ENCODE results near the gene NOP53. TPM values are rescaled to one million over a fixed set of nuclear protein-coding genes. Genes with fewer than 3 reads are reported as not detected.

Gene NOP53
- total and polyA plus RNA-seq, 2 experiments from 2014 or later, result 167 to 192 TPM

- Mint-ChIP-seq H3K27ac (no peak overlapping the region), H3K4me1 (peaks cover 5% of the 10 kb centered on the region; the same call in 2 of the 3 replicates), H3K4me3 (no peak overlapping the region), H3K27me3 (ENCODE audit: insufficient read depth, low read depth, poor library complexity) (peaks cover 20% of the 10 kb centered on the region), H3K9me3 (no peaks in the 10 kb centered on the region), H3K36me3 (ENCODE audit: low read depth) (peaks cover 27% of the 10 kb centered on the region)
- no peaks in the 10 kb centered on the region for H3K4me1 ChIP-seq (ENCODE audit: insufficient read depth)
- no peak for TF ChIP-seq POLR2AphosphoS5 (IDR thresholded peaks at IDR 0.05; ENCODE audit: low read depth)
- no peak for TF ChIP-seq CREB1 (CRISPR knock-in tag; IDR thresholded peaks at IDR 0.05; ENCODE audit: low read depth)
- H3F3A ChIP-seq (replicated peaks; ENCODE audit: low read depth), result peaks cover 15% of the 10 kb centered on the region; the same call in 1 of the 2 replicates
- ATAC-seq (no peak), DNase-seq (ENCODE audit: low spot score) (no peak)
- no peaks in the 10 kb centered on the region for H3K79me2 ChIP-seq (replicated peaks; ENCODE audit: insufficient read depth)
- no peak overlapping the region for H2AFZ ChIP-seq
- H3K27me3 ChIP-seq (ENCODE audit: insufficient read depth), result no peaks in the 10 kb centered on the region
- no peak overlapping the region for H3K4me3 ChIP-seq
- peaks cover 4% of the 10 kb centered on the region for H4K20me1 ChIP-seq (replicated peaks; ENCODE audit: insufficient read depth)
- H3K9me2 ChIP-seq (ENCODE audit: insufficient read depth), result no peaks in the 10 kb centered on the region
- H3K27ac ChIP-seq (ENCODE audit: low read depth), result no peak overlapping the region
- no peak overlapping the region for H3K4me2 ChIP-seq
- peaks cover 10% of the 10 kb centered on the region for H3K36me3 ChIP-seq (ENCODE audit: insufficient read depth)
These were observed 43.4 kb upstream of the NOP53 start for GRCh38 chr19:47701717-47702552.

- no peak overlapping the region for H3K4me2 ChIP-seq
- DNase-seq (ENCODE audit: low spot score), result no peak
- H2AFZ ChIP-seq, result no peak overlapping the region
- H3K27me3 Mint-ChIP-seq (ENCODE audit: insufficient read depth, low read depth, poor library complexity), result peaks cover 26% of the 10 kb centered on the region
- no peak overlapping the region for H3K4me3 ChIP-seq
- H3K9me3 Mint-ChIP-seq, result no peaks in the 10 kb centered on the region
- H3K9me2 ChIP-seq (ENCODE audit: insufficient read depth), result no peaks in the 10 kb centered on the region
- H3K36me3 ChIP-seq (ENCODE audit: insufficient read depth), result peaks cover 10% of the 10 kb centered on the region
- no peaks in the 10 kb centered on the region for H3K4me1 ChIP-seq (ENCODE audit: insufficient read depth)
- no peak overlapping the region for H3K4me3 Mint-ChIP-seq
- H3K36me3 Mint-ChIP-seq (ENCODE audit: low read depth), result peaks cover 27% of the 10 kb centered on the region
- no peaks in the 10 kb centered on the region for H3K79me2 ChIP-seq (replicated peaks; ENCODE audit: insufficient read depth)
- H3F3A ChIP-seq (replicated peaks; ENCODE audit: low read depth), result peaks cover 15% of the 10 kb centered on the region; the same call in 1 of the 2 replicates
- H3K27me3 ChIP-seq (ENCODE audit: insufficient read depth), result no peaks in the 10 kb centered on the region
- peaks cover 4% of the 10 kb centered on the region; the same call in 1 of the 2 replicates for H4K20me1 ChIP-seq (replicated peaks; ENCODE audit: insufficient read depth)
- peak overlapping the region; percentile 34; the same call in 1 of the 2 replicates for H3K27ac Mint-ChIP-seq
- no peak overlapping the region for H3K27ac ChIP-seq (ENCODE audit: low read depth)
- H3K4me1 Mint-ChIP-seq, result peaks cover 5% of the 10 kb centered on the region; the same call in 2 of the 3 replicates
- no peak for ATAC-seq
- TF ChIP-seq EZH2 (IDR thresholded peaks at IDR 0.05; ENCODE audit: low read depth, unreplicated experiment) (no peak), ZNF462 (CRISPR knock-in tag; IDR thresholded peaks at IDR 0.05) (no peak), POLR2AphosphoS5 (IDR thresholded peaks at IDR 0.05; ENCODE audit: low read depth) (no peak), REST (IDR thresholded peaks at IDR 0.05; ENCODE audit: unreplicated experiment) (no peak), CTCF (conservative IDR thresholded peaks at IDR 0.05; ENCODE audit: low read depth in 2 of 2) (no peak), CREB1 (CRISPR knock-in tag; IDR thresholded peaks at IDR 0.05; ENCODE audit: low read depth) (no peak), ZNF114 (CRISPR knock-in tag; IDR thresholded peaks at IDR 0.05) (no peak)
These were observed 42.7 kb upstream of the NOP53 start for GRCh38 chr19:47702671-47703070.
